HG03139 (cell line): ENCODE results near the gene NCCRP1.

ENCODE experiments used
- ATAC-seq: cut with Tn5 transposase; IDR thresholded peaks from one replicate; pipeline ENCODE4 v1.9.1; 2021; ENCODE audit not compliant: unreplicated experiment

Gene NCCRP1

DNA sequence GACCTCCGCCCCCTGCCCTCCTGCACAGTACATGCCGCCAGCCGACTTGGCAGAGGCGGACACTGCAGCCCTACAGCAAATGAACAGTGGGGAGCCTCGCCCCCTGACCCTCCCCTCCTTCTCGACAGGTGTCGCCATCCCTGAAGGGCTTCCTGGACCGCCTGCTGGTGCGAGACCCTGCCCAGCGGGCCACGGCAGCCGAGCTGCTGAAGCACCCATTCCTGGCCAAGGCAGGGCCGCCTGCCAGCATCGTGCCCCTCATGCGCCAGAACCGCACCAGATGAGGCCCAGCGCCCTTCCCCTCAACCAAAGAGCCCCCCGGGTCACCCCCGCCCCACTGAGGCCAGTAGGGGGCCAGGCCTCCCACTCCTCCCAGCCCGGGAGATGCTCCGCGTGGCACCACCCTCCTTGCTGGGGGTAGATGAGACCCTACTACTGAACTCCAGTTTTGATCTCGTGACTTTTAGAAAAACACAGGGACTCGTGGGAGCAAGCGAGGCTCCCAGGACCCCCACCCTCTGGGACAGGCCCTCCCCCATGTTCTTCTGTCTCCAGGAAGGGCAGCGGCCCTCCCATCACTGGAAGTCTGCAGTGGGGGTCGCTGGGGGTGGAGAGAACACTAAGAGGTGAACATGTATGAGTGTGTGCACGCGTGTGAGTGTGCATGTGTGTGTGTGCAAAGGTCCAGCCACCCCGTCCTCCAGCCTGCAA is 18.3 kb upstream of the NCCRP1 start:
- ATAC-seq: no peak

DNA sequence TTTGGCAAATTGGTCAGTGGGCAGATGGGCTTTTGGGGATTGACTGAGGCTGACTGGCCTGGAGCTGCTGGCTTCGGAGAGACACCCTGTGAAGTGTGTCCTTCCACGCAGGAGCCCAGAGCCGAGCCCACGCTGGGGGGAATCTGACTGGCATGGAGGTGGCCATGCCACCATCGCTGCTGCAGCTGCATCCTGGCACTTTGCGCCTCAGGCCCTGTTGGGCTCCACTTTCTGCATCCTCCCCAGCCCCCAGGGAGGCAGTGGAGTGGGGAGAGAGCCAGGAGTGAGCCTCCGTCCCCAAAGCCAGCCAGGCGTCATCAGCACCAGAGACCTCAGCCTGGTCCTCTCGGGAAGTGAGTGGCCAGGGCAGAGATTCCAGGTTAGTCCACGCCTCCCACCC is 17.0 kb upstream of the NCCRP1 start:
- ATAC-seq: no peak

DNA sequence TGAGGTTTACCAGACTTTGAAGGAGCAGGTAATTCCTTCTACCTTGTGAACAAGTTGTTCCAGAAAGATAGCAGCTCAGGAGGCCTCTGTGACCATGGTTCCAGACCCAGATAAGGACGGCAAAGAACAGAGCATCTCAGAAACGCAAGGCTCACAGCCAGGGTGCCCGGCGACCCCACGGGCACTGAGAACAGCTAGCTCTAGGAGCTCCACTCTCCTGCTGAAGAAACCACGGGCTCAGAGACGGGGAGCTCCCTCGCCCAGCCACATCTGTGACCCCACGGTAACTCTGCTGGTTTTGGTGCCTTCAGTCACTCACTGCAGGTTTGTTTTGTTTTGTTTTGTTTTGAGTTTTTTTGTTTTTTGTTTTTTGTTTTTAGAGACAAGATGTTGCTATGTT is 16.0 kb upstream of the NCCRP1 start:
- ATAC-seq: no peak

DNA sequence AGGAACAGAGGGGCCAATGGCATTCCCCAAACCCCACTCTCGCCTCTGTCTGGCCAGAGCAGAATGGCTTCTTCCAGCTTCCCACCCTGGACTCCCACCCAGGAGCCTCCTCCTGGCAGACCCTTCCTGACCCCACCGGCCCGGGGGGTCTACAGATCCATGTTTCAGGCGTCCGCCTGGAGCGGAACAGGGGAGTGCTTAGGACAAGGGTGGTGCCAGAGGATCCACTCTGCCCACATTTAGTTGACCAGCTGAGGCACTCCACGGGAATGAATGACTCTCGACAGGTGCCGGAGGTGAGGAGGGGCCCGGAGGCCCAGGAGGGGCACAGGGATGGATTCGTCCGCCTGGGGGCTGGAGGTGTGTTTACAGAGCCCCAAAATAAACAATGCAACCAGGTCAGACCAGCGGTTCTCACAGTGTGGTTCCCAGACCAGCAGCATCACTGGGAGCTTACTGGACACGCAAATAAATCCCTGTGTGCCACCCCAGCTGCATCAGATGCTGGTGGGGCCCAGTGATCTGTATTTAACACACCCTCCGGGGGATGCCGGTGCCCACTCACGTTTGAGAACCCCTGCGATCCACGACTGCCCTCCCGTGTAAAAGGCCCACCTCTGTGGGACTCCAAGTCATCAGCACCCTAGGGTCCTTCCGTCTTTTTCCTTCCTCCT is 15.1 kb upstream of the NCCRP1 start:
- ATAC-seq: no peak

DNA sequence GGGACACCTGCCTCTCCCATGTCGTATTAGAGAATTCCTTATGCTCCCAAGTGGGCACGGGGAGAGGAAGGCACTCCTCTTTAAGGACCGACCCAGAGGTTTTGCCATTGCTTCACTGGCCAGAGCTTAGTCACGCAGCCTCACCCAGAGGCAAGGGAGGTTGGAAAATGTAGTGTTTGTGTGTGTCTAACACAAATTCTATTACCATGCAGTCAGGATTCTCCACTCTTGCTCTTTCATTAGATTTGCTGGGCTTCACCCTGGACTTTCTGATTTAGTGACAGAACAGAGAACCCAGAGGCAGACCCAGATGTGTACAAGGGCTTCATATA is 14.6 kb upstream of the NCCRP1 start:
- ATAC-seq: no peak

DNA sequence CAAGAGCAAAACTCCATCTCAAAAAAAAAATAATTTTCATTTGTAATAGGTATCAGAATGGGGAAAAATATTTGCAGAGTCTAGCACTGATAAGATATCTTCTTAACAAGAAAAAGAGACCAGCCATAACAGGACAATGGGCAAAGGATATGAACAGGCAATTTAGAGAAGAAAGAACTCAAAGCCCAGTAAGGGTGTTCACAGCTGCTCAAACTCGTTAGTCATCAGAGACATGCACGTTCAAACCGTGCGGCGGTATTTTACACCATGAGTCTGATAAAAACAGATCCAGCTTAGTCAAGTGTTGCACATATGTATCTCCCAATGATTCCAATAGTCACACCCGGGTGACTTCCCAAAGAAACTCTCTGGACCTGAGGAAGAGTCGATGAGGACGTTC is 13.7 kb upstream of the NCCRP1 start:
- no peak for ATAC-seq

DNA sequence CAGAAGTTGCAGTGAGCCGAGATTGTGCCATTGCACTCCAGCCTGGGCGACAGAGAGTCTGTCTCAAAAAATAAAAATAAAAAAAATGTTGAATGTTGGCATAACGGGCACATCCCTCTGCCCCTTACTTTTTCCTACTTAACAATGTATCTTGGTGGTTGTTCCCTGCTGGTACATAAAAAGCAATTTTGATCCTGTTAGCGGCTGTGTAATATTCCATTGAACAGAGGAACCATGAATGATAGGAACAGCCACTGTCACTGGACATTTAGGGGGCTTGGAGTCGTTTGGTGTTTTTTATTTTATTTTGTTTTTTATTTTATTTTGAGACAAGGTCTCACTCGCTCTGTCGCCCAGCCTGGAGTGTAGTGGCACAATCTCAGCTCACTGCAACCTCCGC is 10.4 kb upstream of the NCCRP1 start:
- no peak for ATAC-seq

DNA sequence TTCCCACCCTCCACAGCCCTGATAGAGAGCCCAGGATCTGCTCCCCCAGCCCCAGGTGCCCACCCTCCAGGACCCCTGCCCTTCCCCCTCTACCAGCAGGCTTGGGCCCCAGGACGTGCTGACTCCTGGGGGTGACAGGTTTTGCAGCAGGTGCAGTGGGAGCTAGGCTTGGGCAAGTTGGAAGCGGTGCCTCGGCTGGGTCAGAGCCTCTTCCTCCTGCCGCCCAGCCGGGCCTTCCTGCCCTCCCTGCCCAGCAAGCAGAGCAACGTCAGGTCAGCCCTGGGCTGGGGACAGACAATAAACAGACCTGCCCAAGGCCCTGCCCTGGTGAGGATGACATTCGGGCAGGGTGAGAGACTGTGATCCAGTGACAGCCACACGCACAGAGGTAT is 9.2 kb upstream of the NCCRP1 start:
- ATAC-seq: no peak

DNA sequence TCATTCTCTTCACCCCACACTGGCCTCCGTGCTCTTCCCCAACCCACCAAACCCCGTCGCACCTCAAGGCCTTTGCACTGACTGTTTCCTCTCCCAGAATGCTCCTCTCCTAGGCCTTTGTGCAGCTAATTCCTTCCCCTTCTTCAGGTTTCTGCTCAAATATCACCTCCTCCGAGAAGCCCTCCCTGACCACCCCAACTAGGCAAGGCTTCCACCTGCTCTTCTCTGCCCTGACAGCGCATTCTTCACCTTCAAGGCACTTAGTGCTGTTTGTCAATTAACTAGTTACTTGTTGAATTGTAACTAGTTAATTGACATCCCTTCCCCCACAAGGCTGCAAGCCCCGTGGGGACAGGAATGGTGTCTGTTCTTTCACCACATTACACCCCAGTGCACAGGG is 7.8 kb upstream of the NCCRP1 start:
- no peak for ATAC-seq

DNA sequence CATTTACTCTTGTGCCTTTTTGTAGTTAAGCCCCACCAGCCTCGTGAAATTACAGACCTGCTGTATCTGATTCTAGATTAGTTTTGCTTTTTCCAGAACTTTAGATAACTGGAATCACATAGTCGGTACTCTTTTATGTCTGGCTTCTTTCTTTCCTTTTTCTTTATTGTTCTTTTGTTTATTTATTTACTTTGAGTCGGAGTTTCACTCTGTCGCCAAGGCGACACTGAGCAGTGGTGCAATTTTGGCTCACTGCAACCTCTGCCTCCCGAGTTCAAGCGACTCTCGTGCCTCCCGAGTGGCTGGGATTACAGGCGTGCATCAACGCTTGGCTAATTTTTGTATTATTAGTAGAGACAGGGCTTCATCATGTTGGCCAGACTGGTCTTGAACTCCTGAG is 6.0 kb upstream of the NCCRP1 start:
- no peak for ATAC-seq

DNA sequence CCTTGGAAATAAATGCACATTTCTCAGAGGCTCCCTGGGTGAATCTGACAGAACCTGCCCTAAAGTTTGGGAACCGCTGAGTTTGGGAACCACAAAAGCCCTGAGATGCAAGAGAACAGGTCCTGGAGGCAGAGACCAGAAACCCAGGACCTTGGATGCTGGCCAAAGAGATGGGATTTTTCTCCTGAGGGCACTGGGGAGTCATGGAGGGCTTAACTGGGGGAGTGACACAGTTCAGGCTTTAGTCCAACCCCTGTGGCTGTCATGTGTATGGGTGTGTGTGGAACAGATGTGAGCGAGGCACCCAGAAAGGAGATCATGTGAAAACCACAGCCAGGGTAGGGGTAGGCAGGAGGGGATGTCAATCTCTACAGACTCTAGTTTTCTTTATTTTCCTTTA is 3.9 kb upstream of the NCCRP1 start:
- ATAC-seq: no peak

DNA sequence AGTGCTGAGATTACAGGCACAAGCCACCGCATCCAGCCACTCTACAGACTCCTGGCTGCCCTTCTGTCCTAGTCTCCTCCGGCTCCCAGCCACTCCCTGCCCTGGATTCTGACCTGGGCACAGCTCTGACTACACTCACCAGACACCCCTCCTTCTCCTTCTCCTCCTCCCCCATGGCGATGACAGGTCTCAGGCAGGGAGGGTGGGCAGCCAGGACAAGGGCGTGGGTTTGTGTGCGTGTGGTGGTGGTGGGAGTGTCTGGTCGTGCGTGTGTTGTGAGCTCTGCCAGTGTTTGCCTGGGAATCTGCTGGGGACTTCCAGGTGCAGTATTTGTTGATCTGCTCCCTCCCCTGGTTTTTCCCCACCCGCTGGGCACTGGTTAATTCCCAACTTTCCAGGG is 3.0 kb upstream of the NCCRP1 start:
- no peak for ATAC-seq

DNA sequence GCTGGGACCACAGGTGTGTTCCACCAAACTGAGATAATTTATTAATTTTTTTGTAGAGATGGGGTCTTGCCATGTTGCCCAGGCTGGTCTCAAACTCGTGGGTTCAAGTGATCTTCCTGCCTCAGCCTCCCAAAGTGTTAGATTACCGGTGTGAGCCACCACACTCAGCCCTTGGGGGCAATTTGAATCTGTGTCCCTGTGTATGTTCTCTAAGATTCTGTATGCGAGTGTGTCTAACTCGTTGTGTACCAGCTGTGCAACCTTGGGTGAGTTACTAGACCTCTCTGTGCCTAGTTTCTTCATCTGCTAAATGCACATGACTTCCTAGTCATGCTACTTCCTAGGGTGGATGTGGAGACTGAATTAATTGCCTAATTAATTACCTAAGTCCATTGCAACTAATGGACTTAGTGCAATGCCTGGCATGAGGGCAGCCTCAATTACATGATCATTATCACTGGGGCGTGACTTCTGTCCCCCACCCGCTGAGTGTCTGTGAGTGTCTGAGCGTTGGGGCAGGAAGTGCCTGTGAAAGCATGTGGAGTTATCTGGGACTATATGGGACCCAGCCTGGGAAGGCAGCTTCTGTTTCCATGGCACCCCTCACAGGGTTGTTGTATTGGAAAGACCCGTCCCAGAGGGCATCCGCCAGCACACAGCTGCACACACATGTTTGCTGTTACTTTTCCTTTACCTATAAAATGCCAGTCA is 1.8 kb upstream of the NCCRP1 start:
- no peak for ATAC-seq

DNA sequence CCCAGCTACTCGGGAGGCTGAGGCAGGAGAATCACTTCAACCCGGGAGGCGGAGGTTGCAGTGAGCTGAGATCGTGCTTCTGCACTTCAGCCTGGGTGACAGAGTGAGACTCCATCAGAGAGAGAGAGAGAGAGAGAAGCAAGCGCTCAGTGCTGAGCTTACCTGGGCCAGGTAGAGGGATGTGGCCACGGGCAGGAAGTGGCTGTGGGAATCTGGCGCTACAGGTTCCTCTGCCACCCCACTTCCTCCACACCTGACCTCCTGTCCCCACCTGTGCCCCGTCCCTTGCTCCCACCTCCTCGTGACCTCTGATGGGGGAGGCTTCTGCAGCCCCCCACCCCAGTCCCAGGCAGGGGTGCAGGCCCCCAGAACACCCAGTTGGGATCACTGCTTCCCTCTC is 1.0 kb upstream of the NCCRP1 start:
- ATAC-seq: no peak

DNA sequence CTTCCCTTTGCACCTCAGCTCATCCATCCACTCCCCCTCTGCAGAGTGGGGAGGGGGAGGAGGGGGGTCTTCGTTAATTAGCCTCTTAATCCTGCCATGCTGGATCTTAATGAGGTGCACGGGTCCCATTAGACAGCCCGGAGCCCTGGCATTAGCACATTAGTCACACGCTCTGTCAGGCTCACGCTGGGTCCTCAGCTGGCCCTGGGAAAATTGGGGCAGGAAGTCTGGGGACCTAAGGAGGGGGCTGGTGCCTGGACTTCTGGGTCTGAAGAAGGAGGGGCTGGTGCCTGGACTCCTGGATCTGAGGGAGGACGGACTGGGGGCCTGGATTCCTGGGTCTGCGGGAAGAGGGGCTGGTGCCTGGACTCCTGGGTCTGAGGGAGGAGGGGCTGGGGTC is 444 bp upstream of the NCCRP1 start:
- ATAC-seq: no peak

DNA sequence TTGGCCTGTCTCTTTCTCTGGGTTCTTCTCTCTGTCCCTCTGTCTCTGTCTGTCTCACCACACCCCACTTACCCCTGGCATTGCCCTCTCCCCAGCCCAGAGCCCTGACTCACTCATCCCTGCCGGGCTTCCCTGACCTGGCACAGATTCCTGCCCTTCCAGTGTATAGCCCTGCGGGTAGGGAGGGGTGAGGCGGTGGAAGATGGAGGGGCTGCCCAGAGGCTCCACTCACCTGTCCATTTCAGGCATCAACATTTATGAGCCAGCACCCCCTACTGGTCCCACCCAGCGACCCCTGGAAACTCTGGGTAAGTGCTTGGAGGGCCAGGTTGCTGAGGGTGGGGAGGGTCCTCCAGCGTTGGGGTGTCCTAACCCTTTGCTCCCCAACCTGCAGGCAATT is 1.0 kb downstream of the NCCRP1 start:
- ATAC-seq: no peak

DNA sequence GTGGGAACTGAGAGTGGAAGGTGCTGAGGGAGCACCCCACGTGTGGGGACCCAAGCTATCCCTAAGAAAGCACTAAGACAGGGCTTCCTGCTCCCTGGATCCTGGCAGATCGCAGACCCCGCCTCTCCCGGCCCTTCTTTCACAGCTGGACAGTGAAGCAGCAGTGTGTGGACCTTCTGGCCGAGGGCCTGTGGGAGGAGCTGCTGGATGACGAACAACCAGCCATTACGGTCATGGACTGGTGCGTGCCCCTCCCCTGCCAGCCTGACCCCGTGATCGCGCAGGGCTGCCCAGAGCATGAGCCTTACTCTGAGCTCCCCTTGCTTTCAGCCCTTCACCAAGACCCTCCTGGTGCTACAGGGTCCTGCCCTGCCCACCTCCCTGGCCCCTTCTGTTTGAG is 2.3 kb downstream of the NCCRP1 start:
- no peak for ATAC-seq

DNA sequence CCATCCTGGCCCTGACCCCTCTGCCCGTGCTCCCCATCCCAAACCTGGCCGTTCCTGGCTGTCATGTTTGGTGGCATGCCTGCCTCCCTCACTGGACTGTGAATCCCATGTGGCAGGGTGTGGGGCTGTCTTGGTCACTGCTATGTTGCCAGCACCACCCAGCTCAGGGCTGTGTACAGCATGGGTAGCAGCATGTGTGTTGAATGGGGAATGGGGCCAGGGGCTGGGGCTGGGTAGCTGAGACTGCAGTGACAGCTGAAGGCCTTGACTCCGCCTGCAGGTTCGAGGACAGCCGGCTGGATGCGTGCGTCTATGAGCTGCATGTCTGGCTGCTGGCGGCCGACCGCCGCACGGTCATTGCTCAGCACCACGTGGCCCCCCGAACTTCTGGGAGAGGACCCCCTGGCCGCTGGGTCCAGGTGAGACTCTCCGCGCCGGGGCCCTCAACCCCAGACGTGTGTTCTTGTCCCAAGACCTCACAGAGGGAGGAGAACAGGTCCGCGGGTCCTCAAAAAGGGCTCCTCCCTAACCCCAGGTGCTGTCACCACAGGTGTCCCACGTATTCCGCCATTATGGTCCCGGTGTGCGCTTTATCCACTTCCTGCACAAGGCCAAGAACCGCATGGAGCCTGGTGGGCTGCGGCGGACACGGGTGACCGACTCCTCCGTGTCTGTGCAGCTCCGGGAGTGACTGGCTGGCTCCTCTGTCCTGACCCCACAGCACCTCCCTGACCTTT is 3.5 kb downstream of the NCCRP1 start:
- ATAC-seq: no peak

DNA sequence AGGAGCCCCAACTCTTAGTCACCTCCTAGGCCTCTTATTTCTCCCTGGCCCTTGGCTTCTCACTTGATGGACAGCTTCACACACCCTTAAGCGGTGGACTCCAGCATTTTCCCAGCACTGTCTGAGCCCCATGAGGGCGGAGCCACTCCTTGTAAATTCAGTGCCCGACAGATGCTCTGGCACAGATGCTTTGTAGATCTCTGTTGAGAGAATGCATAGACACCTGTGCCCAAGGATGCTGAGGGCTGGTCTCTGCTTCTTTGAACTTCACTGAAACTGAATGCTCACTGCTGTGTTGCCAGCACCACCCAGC is 4.0 kb downstream of the NCCRP1 start:
- ATAC-seq: no peak

DNA sequence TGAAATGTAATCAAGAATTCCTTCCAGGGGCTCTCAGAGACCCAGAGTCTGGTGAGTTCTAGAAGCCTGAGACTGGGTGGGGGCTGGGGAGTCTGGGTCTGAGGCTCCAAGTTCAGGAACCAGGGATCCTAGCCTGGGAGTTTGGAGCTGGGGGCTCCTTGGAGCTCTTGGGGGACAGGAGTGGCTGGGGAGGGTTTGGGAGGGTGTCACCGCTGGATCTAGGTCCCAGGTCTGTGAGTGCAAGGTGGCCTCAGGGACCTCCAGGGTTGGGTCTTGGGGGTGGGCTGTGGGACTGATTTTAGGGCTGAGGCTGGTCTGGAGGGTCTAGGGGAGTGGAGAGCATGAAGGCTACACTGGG is 6.2 kb downstream of the NCCRP1 start:
- ATAC-seq: no peak

DNA sequence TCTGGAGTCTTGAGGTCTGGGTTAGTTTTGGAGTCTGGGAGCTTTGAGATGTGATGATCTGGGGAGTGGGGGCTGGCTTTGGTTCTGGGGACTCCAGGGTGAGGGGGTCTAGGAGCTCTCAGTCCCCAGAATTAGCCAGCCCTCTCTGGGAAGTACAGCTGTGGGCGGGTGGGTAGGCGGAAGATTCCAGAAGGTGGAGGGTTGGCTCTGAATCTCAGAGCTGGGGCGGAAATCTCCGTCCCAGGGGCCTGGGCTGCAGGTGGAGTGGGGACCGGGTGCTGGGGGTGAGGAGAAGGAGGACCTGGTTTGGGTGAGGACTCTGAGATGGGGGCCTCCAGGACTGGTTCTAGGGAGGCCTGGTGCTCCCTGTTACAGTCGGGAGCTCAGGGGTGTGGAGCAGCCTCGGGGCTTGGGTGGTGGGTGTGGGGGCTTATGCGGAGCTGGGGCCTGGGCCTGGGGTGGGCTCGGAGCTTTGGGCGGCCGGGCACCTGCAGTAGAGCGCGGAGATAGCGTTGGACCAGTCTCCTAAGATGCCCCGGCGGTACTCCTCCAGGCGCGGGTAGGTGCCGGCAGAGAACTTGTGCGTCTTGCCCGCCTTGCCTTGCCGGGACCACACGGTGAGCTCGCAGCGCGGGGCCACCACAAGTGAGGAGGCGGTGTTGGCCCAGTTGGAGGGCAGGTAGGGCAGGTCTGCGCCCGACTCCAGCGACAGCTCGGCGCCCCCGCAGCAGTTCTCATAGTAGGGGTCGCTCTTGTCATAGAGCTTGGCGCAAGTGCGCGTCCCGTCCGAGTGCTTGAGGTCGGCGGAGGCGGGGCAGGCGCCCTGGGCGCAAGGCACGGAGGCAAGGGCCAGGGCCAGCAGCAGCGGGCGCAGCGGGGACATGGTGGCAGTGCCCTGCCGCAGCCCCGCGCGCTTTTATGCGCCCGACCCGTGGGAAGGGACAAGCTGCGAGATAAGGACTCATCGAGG is 6.9 kb downstream of the NCCRP1 start, which contains the start of gene SYCN:
Gene SYCN, minus strand, starts transcription at position 892 of the 970 bp plus-strand sequence. Its CDS starts 9 bp downstream, at position 883.
- ATAC-seq: no peak
